NCI-H1694 (cell line): Measurements from ENCODE around the gene DNAJC11.
"Not testable (repeated sequence)": the region's sequence is repeated elsewhere in the genome, so short reads cannot be mapped to it uniquely, and the experiment has no call there.

ENCODE experiments used
- DNase-seq: peaks from one replicate; lab custom pipeline; 2025; lab: John Stamatoyannopoulos, UW

The DNAJC11 gene

GRCh38 chr1:6694121-6694713 lies 7.4 kb downstream of the DNAJC11 start:
- no peak for DNase-seq

- no peak for DNase-seq
Observed at GRCh38 chr1:6692956-6693355, 8.7 kb downstream of the DNAJC11 start.

GRCh38 chr1:6691507-6691906 lies 10.1 kb downstream of the DNAJC11 start:
- DNase-seq: no peak

GRCh38 chr1:6690186-6690585 lies 11.4 kb downstream of the DNAJC11 start:
- no peak for DNase-seq

- DNase-seq: no peak
Observed at GRCh38 chr1:6688757-6689156, 12.9 kb downstream of the DNAJC11 start.

- no peak for DNase-seq
Observed at GRCh38 chr1:6688001-6688400, 13.6 kb downstream of the DNAJC11 start.

GRCh38 chr1:6686294-6686693 lies 15.3 kb downstream of the DNAJC11 start:
- no peak for DNase-seq

- DNase-seq: no peak
Observed at GRCh38 chr1:6685381-6685780, 16.2 kb downstream of the DNAJC11 start.

GRCh38 chr1:6683434-6683833 lies 18.2 kb downstream of the DNAJC11 start:
- DNase-seq: no peak

GRCh38 chr1:6675941-6676340 lies 25.7 kb downstream of the DNAJC11 start:
- no peak for DNase-seq

GRCh38 chr1:6674771-6675170 lies 26.8 kb downstream of the DNAJC11 start:
- no peak for DNase-seq

- DNase-seq: no peak
Observed at GRCh38 chr1:6673816-6674398, 27.7 kb downstream of the DNAJC11 start.

- DNase-seq: no peak
Observed at GRCh38 chr1:6672558-6672957, 29.1 kb downstream of the DNAJC11 start.

- no peak for DNase-seq
Observed at GRCh38 chr1:6668503-6668902, 33.1 kb downstream of the DNAJC11 start.

- no peak for DNase-seq
Observed at GRCh38 chr1:6667139-6667538, 34.5 kb downstream of the DNAJC11 start.

GRCh38 chr1:6666696-6667095 lies 34.9 kb downstream of the DNAJC11 start:
- DNase-seq: no peak

- DNase-seq: not testable (repeated sequence)
Observed at GRCh38 chr1:6662468-6662867, 39.1 kb downstream of the DNAJC11 start.

- DNase-seq: no peak
Observed at GRCh38 chr1:6660415-6661049, 41.1 kb downstream of the DNAJC11 start.

GRCh38 chr1:6658359-6659060 lies 43.1 kb downstream of the DNAJC11 start:
- DNase-seq: no peak

- DNase-seq: no peak
Observed at GRCh38 chr1:6657138-6657537, 44.5 kb downstream of the DNAJC11 start.

- no peak for DNase-seq
Observed at GRCh38 chr1:6653436-6654290, 48.0 kb downstream of the DNAJC11 start.

- no peak for DNase-seq
Observed at GRCh38 chr1:6652986-6653385, 48.6 kb downstream of the DNAJC11 start.
